Islet of Langerhans (tissue), 1 donor: Measurements from ENCODE around the gene DLGAP1.

Experiments
- FAIRE-seq: peaks from one replicate; lab custom pipeline; 2011; peaks lifted over from hg19 to GRCh38; lab: Jason Lieb, UNC

The DLGAP1 gene

GRCh38 chr18:3447068-3447894, 1007.8 kb downstream of the DLGAP1 start:
- FAIRE-seq: no peak
